CD4-positive, alpha-beta T cell treated with Interleukin-15 for 4 hours (primary cell): ENCODE data around the gene PRMT5.
A peak's percentile ranks its signal among the peaks of the same experiment; 100 is the strongest.

Experiments
- DNase-seq: peaks from one replicate; pipeline ENCODE4 v3.0.0-alpha.2; 2020; ENCODE audit warnings: low spot score

PRMT5 gene

DNA sequence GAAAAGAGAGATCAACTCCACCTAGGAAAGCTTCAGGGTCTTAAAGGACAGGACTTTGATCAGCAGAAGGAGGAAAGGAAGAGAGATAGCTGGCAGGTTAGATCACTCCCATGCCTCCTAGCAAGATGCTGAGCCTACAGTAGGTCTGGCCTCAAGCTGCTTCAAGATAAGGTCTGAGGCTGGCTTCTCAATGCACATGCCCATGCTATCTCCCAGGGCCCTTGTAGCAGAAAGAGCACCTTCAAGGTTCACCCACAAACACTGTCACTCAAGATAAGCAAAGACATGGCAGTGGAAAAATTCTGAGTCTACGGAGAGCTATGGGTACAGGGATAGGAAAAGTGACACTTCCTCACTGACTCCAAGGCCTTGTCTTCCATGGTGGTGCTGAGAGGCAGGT is 31.8 kb downstream of the PRMT5 start:
- no peak for DNase-seq

DNA sequence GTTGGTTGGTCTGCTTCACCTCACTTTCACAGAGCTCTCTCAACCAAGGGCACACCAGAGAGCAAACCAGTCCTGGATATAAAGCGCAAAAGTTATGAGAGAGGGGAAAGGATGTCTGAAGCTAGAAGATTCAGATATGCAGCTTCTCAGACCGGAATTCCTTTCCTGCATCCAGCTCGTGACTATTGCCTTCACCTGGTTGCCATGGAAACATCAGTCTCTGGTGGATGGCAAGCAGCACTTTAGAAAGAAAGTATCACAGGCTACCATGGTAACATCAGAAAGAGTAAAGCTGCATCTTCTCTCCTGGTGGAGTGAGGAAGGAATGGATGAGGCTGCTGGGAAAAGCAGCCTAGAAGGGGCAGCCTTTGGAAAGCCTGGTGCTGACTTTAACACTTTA is 32.4 kb downstream of the PRMT5 start:
- DNase-seq: no peak

DNA sequence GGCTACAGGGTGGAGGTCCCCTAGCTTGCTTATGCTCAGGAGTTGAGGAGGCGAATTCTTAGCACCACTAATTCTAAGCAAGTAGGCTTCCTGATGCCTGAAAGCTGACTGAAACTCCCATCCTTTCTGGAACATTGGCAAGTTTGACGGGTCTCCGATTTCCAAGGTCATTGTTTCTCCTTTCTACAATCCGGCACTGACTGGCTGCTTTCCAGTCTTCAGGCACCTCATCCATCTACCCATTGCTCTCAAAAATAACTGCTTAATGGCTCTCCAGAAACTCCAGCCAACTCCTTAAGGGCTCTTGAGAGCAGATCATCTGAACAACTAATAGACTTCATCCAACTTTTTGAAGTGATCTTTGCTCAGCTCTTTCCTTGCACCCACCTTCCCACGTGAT is 32.8 kb downstream of the PRMT5 start:
- no peak for DNase-seq

DNA sequence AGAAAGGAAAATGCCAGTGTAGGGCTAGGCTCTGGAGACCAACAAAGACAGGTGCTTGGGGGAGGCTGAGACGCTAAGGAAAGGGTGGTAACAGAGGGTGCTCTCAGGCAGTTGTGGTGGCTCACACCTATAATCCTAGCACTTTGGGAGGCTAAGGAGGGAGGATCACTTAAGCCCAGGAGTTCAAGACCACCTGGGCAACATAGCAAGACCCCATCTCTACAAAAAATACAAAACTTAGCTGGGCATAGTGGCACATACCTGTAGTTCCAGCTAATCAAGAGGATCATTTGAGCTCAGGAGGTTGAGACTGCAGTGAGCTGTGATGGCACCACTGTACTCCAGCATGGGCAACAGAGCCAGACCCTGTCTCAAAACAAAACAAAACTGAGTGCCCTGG is 33.8 kb downstream of the PRMT5 start:
- no peak for DNase-seq

GRCh38 chr14:22893706-22894105 is 35.5 kb downstream of the PRMT5 start:
- DNase-seq: no peak

DNA sequence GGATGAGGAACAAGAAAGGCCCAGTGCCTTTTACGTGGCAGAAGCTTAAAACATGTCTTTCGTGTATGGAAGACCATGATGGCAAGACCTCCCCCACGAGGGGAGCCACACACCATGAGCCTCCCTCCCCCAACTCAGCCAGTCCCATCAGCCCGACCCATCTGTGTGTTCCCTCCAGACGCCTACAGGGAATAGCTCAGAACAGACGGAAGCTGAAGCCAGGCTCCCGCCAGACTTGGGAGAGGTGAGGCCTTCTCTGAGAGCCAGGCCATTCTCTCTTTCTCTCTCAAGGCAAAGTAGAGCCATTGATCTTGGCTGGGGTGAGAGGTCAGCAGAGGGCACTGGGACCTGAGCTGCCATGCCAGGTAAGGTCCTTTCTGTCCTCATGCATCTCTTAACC is 36.7 kb downstream of the PRMT5 start:
- DNase-seq: no peak

- DNase-seq: no peak
Measured at GRCh38 chr14:22890416-22890815, 38.8 kb downstream of the PRMT5 start.

DNA sequence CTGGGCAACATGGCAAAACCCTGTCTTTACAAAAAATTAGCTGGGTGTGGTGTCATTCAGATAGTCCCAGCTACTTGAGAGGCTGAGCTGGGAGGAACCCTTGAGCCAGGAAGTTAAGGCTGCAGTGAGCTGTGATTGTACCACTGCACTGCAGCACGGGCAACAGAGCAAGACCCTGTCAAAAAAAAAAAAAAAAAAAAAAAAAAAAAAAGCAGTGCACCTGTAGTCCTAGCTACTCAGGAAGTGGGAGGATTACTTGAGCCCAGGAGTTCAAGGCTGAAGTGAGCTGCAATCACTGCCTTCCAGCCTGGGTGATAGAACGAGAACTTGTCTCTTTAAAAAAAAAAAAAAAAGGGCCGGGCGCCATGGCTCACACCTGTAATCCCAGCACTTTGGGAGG is 40.5 kb downstream of the PRMT5 start:
- DNase-seq: peak; percentile 13

DNA sequence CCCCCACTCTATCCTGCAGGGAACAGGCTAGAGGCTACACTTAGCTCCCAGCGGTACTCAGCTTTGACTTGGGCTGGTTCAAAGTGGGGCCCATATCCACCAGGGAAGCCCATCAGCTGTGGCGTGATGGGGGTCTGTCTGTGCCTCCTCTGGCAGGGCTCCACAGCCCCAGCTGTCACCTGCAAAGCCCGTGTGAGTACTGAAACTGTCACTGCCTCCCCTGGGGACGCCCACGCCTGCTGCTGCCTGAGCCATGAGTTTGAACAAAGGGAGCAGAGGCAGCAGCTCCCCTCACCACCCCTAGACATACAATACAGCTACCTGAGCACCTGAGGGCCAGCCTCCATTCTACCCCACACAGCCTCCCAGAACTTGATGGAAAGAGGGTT is 41.2 kb downstream of the PRMT5 start:
- DNase-seq: no peak

DNA sequence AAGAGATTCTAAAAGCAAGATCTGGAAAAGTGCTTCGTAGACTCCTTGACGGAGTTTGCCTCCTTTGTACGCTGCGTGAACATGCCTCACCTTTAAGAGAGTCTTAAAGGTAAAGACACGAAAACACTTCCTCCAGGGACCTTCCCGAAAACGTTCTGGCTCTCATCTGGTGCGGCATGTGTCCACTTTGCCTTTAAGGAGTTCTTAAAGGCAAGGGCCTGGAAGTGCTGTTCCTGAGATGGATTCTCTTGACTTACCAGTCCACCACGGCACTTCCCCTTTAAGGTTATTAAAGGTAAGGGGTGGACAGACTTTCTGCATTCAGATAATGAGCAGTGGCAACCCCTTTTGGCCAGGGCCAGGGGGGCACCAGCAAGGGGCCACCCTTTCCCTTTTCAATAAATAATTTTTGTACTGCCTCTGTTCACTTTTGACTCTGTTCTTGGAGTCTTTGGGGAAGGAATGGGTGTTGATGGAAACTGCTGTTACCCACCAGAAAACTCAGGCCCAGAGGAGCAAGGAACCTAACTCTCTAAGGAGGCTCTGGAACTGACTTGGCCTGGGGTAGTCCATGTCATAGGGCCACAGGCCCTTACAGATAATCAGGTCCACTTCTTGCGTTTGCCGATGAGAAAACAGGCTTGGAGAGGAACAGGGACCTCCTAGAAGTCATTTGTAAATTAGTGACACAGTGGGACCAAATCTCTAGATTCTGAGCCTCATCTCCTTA is 41.8 kb downstream of the PRMT5 start:
- DNase-seq: peak; percentile 73

GRCh38 chr14:22886500-22887259 is 42.5 kb downstream of the PRMT5 start:
- DNase-seq: peak; percentile 78

DNA sequence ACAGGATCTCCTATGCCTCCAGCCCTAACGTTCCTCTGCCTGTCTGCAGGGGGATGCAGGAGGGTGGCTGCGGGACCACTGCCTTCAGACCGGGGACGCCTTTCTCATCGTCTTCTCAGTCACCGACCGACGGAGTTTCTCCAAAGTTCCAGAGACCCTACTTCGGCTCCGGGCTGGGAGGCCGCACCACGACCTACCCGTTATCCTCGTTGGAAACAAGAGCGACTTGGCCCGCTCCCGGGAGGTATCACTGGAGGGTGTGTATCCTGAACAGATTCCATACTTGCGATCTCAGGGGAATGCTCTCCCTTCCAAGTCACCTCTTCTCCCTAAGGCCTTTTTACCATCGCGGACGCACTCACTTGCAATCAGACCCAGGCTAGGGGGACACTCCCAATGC is 43.2 kb downstream of the PRMT5 start:
- no peak for DNase-seq

DNA sequence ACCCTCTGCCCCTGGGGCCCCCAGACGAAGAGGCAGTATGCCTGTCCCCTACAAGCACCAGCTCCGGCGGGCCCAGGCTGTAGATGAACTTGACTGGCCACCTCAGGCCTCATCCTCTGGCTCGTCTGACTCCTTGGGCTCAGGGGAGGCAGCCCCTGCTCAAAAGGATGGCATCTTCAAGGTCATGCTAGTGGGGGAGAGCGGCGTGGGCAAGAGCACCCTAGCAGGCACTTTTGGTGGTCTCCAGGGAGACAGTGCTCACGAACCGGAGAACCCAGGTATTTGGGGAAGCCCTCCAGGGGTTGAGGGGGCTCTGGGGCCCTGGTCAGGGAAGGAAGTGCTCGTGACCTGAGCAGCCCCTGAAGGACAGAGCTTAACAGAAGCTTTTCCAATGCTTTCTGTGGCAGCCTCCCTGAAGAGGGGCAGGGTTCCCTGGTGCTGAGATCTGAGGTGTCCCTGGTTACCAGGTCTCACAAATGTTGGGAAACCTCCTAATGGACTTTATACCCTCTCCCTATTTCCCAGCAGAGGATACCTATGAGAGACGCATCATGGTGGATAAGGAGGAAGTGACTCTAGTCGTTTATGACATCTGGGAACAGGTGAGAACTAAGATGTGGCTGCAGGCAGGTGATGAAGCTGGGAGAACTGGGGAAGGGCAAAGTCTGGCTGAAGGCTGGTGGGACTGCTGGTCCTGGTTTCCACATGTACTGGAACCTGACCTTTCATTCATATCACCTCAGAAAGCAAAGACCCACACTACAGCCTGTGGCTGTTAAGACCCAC is 44.2 kb downstream of the PRMT5 start:
- DNase-seq: no peak

DNA sequence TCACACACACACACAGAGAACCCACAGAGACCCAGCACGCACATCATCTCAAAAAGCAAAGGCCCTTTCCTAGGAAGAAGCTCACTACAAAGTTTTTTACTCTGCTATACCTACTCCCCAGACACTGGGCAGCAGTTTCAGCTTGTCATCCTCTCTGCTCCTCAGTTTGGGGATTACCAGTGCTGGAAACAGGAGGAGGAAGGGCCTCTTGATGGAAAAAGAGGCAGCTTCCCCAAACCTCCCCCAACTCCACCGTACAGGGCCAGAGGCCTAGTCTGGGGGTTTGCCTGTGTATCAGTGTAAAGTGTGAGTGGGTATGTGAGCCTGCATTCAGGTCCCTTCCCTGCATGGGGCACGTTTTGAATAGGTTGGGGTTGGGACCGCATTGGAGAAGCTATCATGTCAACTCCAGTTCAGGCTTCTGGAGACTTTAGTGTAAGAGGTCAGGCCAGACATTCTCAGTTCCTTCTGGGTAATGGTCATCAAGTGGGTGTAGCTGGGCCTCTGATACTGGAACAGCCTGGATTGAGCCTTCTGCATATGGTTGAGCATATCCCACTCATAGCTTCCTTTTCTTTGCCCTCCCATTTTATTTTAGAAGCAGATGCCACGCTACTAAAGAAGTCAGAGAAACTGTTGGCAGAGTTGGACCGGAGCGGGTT is 45.0 kb downstream of the PRMT5 start:
- DNase-seq: no peak

DNA sequence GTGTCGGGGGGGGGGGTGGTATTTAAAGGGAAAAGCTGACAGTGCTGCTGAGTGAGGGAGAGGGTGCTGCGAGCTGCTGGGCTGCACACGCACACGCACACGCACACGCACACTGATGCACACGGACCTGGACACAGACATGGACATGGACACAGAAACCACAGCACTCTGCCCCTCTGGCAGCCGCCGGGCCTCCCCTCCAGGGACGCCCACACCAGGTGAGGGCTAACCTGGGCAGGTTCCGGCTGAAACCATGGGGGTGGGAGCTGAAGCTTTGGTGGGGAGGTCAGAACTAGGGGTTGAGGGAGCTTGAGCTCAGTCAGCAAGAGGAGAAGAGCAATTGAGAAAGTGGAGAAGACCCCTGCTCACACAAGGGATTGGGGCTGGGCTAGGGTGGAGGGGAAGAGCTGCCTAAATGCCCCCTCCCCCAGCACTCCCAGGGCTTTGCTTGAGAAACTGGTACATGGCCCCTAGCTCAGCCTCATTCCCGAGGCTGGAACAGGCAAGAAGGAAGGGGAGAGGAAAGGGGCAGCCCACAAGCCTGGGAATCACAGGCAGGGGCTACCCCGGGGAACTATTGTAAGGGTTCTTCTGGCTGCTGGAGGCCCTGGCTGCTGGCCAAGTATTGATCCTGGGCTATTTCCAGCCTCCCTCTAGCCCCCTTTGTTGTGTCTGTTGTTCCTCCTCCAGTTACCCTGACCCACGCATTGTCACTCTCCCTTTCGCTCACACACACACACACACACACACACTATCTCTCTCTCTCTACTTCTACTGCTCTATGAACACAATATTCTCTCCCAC is 45.8 kb downstream of the PRMT5 start, which contains the start of gene REM2:
REM2 (plus strand) TSS at position 50 of the 804 bp plus-strand sequence; CDS start at position 116, 66 bp downstream.
- no peak for DNase-seq

GRCh38 chr14:22882529-22883172 is 46.5 kb downstream of the PRMT5 start:
- DNase-seq: peak; percentile 39

GRCh38 chr14:22882064-22882463 is 47.1 kb downstream of the PRMT5 start:
- no peak for DNase-seq

DNA sequence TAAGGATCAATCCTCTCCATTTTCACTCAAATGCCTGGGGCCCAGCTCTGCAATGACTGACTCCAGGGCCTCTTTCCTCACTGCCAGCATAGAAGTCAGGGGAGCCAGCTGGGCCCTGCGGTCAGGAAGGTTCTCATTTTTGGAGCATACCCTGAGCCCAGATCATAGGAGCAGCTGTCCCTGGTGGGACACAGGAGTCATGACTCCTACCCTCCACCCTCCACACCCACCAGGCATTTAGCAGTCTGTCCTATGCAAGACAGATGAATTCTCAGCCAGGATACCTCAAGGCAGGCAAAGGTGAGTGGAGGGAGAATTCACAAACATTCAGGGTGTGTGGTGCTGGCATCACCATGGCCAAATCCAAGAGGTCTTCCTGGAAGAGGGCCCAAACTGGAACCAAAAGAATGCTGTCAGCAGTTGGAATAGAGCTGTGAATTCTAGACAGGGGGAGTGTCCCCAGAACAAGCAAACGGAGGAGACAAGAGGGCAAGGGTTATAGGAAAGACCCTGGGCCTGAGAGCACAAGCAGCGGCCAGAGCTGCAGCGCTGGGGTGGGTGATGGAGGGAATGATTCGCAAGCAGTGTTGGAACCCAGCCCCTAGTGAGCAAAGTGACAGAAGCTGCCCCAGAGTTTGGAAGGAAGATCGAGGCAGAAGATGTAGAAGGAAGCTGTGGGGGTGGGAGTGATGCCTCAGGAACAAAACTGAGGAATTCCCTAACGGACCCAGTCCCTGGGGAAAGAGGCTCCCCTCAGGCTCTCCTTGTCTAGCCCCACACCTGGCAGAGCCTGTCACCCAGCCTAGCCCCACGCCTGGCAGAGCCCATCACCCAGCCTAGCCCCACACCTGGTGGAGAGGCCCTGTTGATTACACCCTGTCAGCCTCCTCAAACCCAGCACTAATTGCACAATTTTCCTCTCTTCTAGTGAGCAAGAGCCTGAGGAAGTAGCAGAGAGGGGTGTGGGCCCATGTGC is 50.6 kb downstream of the PRMT5 start:
- no peak for DNase-seq

GRCh38 chr14:22877000-22877501 is 52.1 kb downstream of the PRMT5 start:
- no peak for DNase-seq
